GM21619 (cell line): ENCODE measurements around the gene KLF13.

Source experiments
- ATAC-seq: cut with Tn5 transposase; IDR thresholded peaks from one replicate; pipeline ENCODE4 v1.9.1; 2021; ENCODE audit not compliant: unreplicated experiment

KLF13 gene

DNA sequence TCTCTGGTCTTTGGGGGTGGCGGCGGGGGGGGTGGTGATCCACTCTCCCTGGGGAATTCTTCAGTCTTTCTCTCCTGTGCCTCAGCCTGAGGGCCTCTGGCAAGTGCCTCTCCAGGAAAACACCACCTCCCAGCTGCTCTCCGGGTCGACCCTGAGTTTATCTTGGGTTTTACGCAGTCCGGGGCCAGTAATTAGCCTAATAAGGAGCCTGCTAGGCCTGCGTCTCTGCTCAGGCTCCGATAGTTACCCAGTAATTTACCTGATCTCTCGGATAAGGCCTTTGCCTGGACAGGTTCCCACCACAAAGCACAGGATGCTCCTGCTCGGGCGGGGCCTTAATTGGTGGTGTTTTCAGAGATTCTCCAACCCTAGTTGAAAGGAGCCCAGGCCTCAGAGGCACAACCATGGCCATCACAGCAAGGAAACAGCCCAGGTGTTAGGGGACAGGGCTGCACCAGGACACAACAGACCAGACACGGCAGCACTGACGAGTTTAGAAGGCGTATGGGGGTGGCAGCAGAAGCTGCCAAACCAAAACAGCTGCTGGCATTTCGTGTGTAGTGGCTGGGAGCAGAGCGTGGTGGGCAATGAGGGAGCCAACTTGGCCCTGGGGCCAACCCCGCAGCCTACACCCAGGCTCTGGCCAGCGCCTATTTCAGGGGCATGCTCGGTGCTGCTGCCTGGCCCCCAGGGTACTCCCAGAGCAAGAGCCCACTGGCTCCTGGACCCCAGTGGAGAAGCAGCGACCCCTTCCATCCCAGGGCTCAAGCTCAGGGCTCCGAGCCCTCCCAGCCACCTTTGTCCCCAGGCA lies 71.4 kb downstream of the KLF13 start:
- ATAC-seq, result no peak

DNA sequence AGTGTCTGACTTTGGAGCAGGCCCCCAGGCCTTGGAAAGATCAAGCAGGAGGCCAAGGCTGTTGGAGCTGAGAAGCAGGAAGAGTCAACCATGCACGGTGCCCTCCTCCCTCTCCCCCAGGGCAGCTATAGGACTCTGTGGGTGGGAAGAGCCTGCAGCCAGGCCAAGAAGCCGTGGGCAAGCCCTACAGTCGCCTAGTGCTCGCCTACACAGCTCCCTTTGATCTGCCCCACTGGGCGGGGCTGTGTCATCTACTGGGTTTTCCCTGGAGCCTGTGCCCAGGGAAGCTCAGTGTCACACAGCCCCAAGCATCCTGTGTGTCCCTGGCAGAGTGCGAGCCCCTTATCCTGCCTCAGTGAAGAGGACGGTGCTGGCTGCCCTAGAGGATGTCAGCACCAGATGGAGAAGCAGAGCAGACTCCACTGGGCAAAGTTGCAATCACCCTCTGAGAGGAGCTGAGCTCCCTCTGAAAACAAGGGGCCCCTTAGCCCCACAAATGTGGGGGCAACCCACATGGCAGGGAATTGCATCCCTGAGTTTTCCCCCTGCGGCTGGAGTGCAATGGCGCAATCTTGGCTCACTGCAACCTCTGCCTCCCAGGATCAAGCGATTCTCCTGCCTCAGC lies 72.2 kb downstream of the KLF13 start:
- no peak for ATAC-seq

DNA sequence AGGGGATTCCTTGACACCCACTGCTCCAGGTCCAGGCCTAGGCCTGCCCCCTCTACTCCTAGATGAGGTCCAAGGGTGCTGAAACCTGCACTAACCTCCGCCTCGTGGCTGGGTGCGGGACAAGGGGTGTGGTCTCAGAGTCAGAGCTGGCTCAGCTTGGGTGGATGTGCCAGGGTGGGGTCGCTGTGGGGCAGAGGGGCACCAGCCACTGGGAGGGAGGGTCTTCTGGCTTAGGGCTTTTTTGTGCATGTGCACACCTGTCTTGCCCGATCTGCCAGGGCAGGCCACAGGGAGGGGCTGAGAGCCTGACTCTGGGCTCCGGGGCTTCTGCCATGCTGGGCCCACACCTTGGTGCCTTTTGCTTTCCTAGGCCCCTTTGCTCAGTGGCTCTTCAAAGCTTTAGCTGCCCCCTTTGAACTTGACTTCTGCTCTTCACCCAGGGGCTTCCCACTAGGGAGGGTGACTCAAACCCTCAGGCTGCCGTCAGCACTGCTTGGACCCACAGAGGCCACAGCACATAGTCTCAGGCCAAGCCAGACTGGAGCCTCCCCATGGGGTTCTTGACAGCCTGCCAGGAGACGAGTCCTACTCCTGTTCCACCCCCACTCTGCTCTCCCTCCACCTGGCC lies 73.0 kb downstream of the KLF13 start:
- ATAC-seq, result no peak

DNA sequence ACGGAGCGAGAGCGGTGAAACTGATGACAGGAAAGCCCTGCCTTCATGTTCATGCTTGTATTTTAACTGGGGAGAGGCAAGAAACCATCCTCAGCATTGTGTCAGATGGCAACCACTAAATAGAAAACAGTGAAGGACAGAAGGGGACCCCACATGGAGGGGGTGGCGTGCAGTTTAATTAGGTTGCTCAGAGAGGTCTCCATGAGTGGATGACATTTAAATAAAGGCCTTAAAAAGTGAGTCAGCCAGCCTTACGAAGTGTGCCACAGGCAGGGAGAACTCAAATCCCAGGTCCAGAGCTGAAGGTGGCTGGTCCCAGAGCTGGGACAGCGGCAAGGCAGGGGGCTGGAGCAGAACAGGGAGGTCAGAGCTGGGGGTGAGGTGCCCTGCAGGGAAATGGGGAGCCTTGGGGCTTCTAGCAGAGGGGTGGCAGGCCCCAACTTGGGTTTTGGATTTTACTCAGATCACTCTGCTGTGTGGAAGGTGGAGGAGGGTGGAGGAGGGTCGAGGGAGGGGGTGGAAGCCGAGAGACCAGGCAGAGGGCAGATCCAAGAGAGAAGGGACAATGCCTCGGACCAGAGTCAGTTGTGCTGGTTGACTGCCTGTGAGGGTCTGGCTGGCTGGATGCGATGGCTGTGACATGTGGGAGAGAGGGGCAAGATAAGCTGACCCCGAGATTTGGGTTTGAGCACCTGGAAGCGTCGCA lies 73.7 kb downstream of the KLF13 start:
- ATAC-seq, result no peak

DNA sequence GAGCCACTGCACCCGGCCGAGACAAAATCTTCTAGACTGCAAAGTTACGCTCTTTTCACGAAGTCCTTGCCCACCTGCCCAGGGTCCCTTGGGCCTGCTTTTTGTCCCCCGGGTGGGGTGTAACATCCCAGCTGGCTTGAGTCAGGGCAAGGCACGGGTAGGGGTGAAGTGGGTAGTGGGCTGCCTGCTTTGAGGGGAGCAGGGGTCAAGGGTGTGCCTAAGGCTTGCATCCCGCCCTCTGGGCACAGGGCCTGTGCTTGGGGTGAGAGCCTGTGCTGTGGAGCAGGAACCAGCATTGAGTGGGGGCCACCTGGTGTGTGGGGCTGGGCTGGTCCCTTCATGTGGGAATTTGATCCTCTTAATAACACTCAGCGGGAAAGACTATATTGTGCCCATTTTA lies 74.6 kb downstream of the KLF13 start:
- no peak for ATAC-seq

DNA sequence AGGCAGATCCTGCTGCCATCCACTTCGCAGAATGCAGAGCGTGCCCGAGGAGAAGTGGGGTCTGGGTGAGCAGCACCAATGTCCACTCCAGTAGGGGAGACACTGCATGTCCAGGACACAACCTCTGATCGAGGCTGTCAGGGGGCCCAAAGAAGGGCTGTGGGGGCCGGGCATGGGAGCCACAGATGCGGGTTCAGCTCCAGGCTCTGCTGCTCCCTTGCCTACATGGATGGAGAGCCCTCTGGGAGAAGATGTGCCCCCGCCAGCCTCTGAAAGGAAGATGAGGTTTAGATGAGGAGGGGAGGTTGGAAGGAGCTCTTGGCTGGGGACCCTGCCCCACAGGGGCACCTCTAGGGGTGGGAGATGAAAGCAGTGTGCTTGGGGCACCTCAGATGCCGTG lies 75.4 kb downstream of the KLF13 start:
- ATAC-seq, result no peak

DNA sequence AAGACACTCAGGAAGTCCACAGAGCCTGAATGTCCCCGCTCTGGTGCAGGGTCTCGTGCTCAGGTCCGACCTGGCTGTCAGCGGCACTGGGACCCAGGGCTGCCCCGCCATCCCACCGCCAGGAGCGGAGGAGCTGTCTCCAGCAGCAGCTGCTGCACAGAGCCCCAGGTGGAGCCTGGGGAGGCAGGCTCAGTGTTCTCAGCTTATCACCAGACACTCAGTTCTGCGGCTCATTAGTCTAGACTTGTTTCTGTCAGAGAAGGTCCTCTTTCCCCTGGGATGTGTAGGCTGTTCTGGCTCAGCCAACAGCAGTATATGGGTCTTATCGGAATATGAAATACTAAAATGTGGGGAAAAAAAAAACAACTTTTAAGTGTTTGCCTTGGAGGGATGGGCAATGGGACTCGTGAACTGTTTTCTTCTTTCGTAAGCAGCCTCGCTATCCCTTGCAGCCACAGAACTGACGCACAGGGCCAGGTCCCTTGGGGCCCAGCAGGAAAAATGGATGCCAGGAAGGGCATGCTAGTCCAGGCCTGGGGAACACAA lies 75.9 kb downstream of the KLF13 start:
- no peak for ATAC-seq

DNA sequence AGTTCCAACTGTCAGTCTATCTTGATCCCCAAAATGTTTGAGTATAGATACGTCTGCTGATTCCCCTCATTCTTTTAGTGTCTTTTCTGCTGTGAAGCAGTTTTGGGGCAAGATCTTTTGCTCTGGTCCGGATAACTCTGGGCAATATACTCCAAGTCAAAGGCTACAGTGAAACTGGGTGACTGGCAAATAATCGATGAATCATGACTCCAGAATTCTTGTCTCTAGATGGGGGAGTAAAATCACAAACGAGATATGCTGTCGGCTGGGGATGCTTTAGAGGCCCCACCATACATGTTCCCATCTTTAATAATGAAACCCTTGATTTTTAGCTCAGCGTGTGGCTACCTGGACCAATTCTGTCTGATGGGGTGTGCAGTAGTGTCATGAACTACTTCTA lies 76.5 kb downstream of the KLF13 start:
- ATAC-seq, result no peak

DNA sequence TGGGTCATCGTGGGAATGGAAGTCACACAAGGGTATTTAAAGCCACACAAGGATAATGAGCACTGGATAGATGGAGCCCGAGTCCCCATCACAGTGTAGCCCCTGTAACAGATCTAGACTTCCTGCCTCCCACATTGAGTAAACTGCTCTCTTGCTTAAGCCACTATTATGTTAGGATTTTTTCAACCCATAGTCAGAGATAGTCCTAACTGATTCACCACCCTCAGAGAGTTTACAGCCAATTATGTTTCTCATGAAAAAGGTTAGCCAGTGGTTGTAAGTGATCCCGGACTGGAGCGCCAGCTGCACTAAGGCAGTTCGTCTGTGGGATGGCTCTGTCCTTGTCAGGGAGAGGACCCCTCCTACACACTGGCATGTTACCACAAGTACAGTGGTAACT lies 77.0 kb downstream of the KLF13 start:
- no peak for ATAC-seq

DNA sequence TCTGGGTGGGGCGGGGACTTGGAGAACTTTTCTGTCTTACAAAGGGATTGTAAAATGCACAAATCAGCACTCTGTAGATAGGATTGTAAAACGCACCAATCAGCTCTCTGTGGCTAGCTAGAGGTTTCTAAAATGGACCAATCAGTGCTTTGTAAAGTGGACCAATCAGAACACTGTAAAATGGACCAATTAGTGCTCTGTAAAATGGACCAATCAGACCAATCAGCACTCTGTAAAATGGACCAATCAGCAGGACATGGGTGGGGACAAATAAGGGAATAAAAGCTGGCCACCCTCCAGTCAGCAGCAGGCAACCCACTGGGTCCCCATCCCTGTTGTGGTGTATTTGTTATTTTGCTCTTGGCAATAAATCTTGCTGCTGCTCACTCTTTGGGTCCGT lies 77.7 kb downstream of the KLF13 start:
- no peak for ATAC-seq

DNA sequence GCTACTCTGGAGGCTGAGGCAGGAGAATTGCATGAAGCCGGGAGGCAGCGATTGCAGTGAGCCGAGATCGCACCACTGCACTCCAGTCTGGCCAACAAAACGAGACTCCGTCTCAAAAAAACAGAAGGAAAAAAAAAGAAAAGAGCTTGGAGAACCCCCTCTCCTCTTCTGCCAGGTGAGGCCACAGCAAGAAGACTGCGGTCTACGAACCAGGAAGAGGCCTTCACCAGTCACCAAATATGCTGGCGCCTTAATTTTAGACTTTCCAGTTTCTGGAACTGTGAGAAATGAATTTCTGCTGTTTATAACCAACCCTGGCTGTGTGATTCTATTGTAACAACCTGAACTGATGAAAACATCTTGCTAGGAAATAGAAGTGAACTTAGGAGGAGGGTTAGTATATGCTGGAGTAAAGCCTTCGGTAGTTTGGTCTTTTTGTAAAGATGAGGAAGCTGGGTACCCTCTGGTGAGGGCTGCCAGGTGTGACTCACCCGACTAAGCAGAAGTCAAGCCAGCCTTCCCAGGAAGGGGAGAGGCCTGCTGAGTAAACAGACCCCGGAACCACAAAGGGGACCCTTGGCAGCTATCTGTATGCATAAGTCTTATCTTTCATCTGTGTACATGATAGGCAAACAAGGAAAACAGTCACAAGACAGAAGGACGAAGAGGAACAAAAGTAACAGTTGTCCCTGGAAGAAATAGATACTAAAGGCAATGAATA lies 78.7 kb downstream of the KLF13 start:
- no peak for ATAC-seq

DNA sequence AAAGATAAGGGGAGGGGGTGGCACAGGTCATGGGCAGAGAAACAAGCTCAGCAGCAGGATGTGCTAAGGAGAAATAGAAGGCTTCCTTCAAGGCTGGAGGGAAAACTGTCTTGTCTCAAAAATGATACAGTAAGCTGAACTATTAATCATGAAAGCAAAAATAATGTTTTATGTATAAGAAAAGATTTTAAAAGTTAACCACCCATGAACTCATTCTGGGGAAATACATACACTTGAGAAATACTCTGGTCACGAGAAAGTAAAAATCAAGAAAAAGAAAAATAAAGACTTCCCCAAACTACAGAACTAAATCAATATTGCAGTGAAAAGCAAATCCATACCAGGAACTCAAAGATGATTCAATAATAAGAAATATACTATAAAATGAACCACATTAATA lies 80.7 kb downstream of the KLF13 start:
- ATAC-seq, result no peak

DNA sequence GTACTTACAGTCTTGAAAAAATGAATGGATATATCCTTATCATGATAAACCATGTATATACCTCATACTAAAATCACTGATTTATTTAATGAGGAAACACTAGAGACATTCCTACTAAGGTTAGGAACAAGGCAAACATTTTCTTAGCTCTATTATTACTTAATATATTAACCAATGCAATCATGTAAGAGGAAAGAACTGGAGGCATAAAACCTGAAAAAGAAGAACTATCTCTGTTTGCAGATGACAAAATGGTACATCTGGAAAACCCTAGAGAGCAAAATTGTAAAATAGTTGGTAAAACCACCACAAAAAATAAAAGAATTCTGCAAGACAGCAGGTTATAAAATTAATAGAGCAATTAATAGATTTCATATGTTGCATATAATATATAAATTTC lies 81.2 kb downstream of the KLF13 start:
- ATAC-seq, result no peak

DNA sequence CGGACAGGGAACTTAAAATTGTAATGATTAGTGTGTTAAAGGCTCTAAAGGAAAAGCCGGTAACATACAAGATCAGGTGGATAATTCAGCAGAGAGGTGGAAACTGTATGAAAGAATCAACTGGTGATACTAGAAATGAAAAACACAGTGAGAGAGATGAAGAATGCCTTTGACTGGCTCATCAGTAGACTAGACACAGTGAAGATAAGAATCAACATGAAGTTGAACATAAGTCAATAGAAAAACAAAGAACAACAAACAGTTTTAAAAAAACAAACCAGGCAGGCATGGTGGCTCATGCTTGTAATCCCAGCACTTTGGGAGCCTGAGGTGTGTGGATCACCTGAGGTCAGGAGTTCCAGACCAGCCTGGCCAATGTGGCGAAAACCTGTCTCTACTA lies 82.1 kb downstream of the KLF13 start:
- ATAC-seq, result no peak

DNA sequence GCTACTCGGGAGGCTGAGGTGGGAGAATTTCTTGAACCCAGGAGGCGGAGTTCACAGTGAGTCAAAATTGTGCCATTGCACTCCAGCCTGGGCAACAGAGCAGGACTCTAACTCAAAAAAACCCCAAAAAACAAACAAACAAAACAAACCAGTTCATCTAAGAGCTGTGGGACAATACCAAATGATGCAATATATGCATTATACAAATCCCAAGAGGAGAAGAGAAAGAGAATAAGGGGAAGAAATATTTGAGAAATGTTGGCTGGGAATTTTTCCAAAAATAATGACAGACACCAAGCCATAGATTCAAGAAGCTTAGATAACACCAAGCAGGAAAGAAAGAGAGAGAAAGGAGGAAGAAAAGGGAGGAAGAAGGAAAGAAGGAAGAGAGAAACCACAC lies 82.5 kb downstream of the KLF13 start:
- ATAC-seq, result no peak

DNA sequence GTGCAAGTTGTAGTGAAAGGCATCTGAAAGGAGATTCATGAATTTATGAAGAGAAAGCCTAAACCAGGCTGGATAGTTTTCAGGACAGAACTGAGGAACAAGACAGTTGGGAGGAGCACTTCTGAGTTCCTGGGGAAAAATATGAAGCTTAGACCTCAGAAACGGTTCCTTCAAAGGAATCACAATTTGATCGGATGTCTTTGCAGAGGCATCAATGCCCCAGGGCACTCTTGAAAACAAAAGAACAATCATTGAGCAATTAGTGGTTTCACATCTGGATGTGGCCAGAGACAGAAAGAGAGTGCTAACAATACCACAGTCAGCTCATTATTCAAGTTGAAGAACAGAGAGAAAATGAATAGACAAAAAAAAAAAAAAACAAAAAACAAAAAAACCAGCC lies 86.2 kb downstream of the KLF13 start:
- no peak for ATAC-seq

DNA sequence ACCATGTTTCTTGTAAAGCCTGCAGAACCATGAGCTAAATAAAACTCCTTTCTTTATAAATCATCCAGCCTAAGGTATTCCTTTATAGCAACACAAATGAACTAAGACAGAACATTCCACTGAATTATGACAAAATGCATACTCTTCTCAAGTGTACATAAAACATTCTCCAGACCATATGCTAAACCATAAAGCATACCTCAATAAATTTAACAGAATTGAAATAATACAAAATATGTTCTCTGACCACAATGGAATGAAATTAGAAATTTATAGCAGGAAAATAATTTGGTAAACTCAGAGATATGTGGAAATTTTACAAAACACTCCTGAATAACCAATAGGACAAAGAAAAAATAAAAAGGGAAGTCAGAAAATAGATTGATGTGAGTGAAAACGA lies 88.6 kb downstream of the KLF13 start:
- no peak for ATAC-seq

DNA sequence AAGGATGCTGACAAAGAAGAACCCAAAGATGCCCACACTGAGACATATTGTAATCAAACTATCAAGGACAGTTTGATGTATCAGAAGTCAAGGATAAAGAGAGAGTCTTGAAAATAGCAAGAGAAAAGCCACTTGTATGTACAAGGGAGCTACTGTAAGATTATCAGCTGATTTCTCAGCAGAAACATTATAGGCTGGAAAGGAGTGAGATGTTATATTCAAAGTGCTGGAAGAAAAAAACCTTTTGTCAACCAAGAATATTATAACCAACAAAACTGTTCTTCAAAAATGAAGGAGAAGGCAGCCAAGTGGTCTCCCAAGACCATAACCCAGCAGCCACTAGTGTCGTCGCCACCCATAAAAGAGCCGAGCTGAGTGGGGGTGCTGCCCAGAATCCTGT lies 93.2 kb downstream of the KLF13 start:
- ATAC-seq, result no peak

DNA sequence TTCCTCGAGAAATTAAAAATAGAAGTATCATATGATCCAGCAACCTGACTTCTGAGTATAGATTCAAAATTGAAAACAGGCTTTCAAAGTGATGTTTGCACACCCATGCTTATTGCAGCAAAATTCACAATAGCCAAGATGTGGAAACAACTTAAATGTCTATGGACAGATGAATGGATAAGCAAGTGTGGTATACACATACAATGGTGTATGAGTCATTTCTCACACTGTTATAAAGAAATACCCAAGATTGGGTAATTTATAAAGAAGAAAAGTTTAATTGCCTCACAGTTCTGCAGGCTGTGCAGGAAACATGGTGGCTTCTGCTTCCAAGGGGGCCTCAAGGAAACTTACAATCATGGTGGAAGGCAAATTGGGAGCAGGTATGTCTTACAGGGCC lies 100.8 kb downstream of the KLF13 start:
- no peak for ATAC-seq
